ENCODE results near the gene MVK.

DNA sequence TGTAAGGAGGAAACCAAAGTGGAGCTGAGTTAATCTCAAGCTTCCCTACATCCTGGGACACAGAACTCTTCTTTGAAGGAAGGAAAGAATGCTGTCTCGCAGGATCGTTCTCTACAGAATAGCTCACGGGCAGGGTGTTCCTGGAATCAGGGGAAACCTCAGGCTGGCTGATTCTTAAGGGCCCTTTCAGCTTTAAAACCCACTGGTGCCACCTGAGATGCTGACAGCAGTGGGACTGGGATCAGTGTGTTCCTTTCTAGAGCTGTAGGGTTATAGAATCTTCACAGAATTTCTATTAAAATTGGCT is 48.4 kb upstream of the MVK start:
- TF ChIP-seq POLR2A (IDR thresholded peaks at IDR 0.05; ENCODE audit: low read depth, low read length) (no peak), POLR2AphosphoS5 (IDR thresholded peaks at IDR 0.05; ENCODE audit: low read depth, low read length) (no peak), TAF1 (IDR thresholded peaks at IDR 0.05; ENCODE audit: low read depth, low read length) (no peak), SPI1 (IDR thresholded peaks at IDR 0.05; ENCODE audit: low read depth, low read length) (no peak), POU2F2 (IDR thresholded peaks at IDR 0.05; ENCODE audit: low read depth, low read length) (no peak), PAX5 (IDR thresholded peaks at IDR 0.05; ENCODE audit: insufficient read depth, low read length, severe bottlenecking) (no peak)

All from GM12891 (cell line).